ENCODE measurements around the gene AKNAD1.

DNA sequence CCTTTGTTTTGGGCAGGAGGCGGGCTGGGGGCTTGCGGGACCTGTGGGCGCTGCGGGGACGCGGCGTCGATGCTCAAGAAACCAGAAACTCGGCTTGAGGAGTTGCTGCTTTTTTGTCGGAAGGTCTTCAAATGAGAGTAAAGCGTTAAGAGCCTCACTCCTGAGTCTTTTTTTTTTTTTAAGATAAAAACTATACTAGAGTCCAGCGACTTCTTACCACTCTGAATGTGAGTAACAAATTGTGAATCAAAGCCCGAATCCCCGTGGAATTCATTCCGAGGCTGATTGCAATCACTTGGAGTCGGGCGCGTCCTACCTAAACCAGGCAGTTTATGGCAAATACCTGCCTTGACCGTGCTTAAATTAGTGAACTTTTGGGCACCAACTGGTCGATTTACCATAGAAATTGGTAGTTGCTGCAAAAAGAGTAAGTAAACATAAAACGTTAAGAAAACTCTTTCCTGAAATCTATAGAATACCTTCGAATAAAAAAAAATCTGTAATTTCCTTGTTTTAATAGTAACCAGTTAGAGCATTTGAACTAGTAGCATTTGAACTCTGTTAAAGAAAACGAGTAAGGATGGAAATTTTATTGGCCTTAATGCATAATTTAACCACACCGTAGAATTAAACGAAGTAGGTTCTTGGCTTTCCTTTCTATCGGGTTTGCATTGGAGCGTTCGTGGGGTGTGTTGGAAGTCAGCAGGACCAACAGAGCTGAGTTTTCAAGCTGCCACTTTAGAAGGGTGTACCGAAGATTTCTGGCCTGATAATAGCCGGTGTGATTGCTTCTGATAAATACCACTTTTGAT, 20.7 kb upstream of the AKNAD1 start:
- TF ChIP-seq, protein P1, sequence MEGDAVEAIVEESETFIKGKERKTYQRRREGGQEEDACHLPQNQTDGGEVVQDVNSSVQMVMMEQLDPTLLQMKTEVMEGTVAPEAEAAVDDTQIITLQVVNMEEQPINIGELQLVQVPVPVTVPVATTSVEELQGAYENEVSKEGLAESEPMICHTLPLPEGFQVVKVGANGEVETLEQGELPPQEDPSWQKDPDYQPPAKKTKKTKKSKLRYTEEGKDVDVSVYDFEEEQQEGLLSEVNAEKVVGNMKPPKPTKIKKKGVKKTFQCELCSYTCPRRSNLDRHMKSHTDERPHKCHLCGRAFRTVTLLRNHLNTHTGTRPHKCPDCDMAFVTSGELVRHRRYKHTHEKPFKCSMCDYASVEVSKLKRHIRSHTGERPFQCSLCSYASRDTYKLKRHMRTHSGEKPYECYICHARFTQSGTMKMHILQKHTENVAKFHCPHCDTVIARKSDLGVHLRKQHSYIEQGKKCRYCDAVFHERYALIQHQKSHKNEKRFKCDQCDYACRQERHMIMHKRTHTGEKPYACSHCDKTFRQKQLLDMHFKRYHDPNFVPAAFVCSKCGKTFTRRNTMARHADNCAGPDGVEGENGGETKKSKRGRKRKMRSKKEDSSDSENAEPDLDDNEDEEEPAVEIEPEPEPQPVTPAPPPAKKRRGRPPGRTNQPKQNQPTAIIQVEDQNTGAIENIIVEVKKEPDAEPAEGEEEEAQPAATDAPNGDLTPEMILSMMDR (IDR thresholded peaks at IDR 0.05; ENCODE audit: poor library complexity, severe bottlenecking): no peak
- TF ChIP-seq REST (IDR thresholded peaks at IDR 0.05; ENCODE audit: borderline replicate concordance): no peak
- TF ChIP-seq POLR2AphosphoS5 (IDR thresholded peaks at IDR 0.05): no peak
